Activated naive CD4-positive, alpha-beta T cell treated with anti-CD3 and anti-CD28 coated beads, Interleukin-2, amount 50 U/mL, for 72 hours (primary cell): ENCODE data around the gene KIAA1586. TPM values are rescaled to one million over a fixed set of nuclear protein-coding genes. Genes with fewer than 3 reads are reported as not detected.
"Not testable (repeated sequence)": the region's sequence is repeated elsewhere in the genome, so short reads cannot be mapped to it uniquely, and the experiment has no call there.

ENCODE experiments used
- ATAC-seq, 2 donors: fragments of 150-1000 bp; cut with Tn5 transposase; 2 replicates each; pipeline ENCODE4 v1.10.0; 2021; ENCODE audit warnings: mild to moderate bottlenecking in 2 of 2, moderate library complexity in 2 of 2
- DNase-seq, 2 donors: peaks; one replicate each; pipeline ENCODE4 v3.0.0; 2021 to 2022; ENCODE audit warnings: low spot score in 2 of 2
- H3K27ac Mint-ChIP-seq, 2 donors: one replicate each; pipeline ENCODE4 v1.8.0; 2022; ENCODE audit warnings: mild to moderate bottlenecking in 2 of 2, mixed read lengths in 2 of 2
- H3K36me3 Mint-ChIP-seq, 2 donors: one replicate each; pipeline ENCODE4 v1.8.0; 2022; ENCODE audit warnings: mixed read lengths in 2 of 2
- H3K9me3 Mint-ChIP-seq, 2 donors: one replicate each; pipeline ENCODE4 v1.8.0; 2022; ENCODE audit warnings: mixed read lengths in 2 of 2
- total RNA-seq, 2 donors: library from RNA; stranded (reverse); gene quantifications; one replicate each; pipeline ENCODE4 v1.2.3, GENCODE V29; 2022

The KIAA1586 gene
- total RNA-seq, 2 donors from 2014 or later: 8.5 to 21.3 TPM

DNA sequence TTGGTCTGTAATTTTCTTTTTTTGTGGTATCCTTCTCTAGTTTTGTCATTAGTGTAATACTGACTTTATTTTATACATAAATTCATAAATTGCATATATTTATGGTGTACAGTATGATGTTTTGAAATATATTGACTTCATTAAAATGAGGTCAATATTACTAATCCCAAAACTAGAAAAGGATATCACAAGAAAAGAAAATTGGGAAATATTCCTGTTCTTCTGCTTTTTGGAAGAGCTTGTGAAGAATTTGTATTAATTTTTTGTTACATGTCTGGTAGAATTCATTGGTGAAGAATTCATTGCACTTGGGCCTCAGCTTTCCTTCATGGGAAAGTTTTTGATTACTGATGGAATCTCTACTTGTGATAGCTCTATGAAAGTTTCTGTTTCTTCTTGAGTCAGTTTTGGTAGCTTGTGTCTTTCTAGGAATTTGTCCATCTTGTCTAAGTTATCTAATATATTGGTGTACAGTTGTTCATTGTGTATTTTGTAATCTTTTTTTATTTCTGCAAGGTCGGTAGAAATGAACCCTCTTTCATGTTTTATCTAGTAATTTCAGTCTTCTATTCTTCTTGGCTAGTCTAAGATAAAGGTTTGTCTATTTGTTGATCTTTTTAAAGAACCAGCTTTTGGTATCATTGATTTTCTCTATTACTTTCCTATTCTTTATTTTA is 32.2 kb downstream of the KIAA1586 start:
- no peak overlapping the region for H3K27ac Mint-ChIP-seq
- ATAC-seq: no peak
- peaks cover 4 to 12% of the 10 kb centered on the region in 2 donors for H3K36me3 Mint-ChIP-seq
- no peak for DNase-seq
- H3K9me3 Mint-ChIP-seq: peaks cover 0 to 5% of the 10 kb centered on the region in 2 donors

DNA sequence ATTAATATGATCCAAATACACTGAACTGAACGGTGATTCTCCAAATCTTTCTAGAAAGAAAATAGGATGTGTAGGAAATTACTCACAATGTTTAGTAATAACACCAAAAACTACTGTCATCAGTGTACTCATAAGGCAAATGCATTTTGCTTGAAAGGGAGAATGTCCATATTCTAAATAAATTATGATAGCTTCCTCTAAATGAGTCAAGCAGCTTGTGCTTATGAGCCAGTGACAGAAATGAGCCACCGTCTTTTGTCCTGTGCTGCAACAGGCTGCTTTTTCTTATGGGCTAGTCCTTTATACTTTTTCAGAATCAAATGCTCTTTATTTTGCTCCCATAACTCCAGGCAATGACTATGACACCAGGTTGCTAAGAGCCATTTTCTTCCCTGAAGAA is 39.0 kb downstream of the KIAA1586 start:
- no peaks in the 10 kb centered on the region for H3K9me3 Mint-ChIP-seq
- DNase-seq (no peak), ATAC-seq (no peak)
- peaks cover 3% of the 10 kb centered on the region in 2 donors for H3K36me3 Mint-ChIP-seq
- H3K27ac Mint-ChIP-seq: no peak overlapping the region

DNA sequence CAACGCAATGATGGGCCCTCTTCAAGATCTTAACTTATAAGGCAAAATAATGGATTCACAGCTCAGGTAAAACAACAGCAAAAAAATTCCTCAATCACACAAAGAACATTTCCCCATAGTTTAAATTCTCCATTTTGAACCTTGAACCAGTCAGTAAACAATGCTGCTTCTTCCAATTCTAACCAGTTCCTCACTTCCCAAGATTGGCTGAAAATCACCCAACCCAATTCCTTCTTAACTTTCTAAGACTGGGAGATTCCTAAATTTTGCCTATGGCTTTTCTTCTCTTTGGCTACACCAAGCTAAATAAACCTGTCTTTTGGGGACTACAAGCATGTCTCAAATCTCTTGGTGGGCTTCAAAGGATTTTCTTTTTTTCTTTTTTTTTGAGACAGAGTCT is 40.4 kb downstream of the KIAA1586 start:
- no peak for DNase-seq
- ATAC-seq: no peak

DNA sequence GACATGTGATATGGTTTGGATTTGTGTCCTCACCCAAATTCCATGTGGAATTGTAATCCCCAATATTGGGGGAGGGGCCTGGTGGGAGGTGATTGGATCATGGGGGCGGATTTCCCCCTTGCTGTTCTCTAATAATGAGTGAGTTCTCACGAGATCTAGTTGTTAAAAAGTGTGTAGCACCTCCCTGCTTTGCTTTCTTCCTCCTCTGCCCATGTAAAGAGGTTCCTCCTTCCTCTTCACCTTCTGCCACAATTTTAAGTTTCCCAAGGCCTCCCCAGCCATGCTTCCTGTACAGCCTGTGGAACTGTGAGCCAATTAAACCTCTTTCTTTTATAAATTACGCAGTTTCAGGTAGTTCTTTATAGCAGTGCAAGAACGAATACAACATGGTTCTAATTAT is 41.4 kb downstream of the KIAA1586 start:
- H3K27ac Mint-ChIP-seq: no peak overlapping the region
- no peaks in the 10 kb centered on the region for H3K9me3 Mint-ChIP-seq
- no peak for DNase-seq
- peaks cover 13 to 18% of the 10 kb centered on the region in 2 donors for H3K36me3 Mint-ChIP-seq
- ATAC-seq: no peak

More for the DNA sequence above, 40.4 kb downstream of the KIAA1586 start:
- Mint-ChIP-seq H3K9me3 (no peaks in the 10 kb centered on the region), H3K36me3 (peaks cover 8% of the 10 kb centered on the region in 2 donors), H3K27ac (no peak overlapping the region)

DNA sequence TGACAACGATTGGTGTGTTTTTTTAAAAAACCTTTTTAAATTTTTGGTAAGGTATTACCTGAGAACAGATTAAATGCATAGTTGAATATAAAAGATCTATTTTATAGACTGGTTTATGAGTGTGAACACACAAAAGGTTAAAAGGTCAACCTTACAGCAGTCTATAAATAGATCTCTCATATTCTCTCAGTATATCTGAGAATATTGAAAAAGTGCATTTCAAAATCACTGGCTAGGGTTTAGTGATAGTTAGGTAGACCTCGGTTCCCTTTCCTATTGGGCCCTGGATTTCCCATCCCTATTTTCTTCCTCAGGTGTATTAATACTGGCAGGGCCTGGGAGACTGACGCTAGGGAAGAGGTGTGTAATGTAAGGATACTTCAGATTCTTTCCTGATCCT is 42.8 kb downstream of the KIAA1586 start:
- H3K27ac Mint-ChIP-seq: peak overlapping the region; percentile 23 to 97
- H3K36me3 Mint-ChIP-seq: peaks cover 19 to 27% of the 10 kb centered on the region in 2 donors
- no peaks in the 10 kb centered on the region for H3K9me3 Mint-ChIP-seq
- ATAC-seq (no peak), DNase-seq (no peak)

DNA sequence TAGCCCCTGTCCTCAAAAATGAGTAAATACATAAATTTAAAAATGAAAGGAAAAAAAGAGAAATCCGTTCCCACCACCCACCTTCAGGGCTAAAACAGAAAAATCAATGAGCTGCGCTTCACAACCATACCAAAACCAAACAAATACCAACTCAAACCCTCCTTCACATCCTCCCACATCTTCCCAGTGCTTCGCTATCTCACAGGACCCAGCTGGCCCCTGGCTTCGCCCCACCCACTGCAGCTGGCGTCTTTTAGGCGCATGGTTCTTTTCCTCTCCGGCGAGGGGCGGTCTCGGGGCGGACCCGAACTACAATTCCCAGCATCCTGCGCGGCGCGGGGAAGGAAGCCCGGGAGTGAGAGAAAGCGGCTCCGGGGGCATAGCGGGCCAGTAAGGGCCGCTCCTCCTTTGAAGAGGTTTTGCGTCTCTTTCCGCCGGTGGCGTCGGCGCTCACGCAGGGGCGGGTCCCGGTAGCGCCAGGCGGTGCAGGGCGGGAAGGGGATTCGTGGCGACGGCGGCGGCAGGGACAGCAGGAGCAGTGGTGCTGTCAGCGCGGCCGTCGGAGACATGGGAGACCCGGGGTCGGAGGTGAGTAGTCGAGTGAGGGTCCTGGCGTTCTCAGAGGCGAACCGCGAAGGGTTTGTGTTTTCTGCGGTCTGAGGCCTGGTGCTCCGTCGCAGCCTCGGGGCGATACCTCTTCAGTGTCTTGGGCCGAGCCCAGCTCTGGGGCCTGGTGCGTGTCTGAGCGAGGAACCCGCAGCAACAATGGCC is 43.4 kb downstream of the KIAA1586 start, which contains the start of gene ZNF451:
ZNF451 (plus strand) TSS at position 502 of the 771 bp plus-strand sequence; CDS start at position 568, 66 bp downstream.
- peak; percentile 94 to 95 for ATAC-seq

DNA sequence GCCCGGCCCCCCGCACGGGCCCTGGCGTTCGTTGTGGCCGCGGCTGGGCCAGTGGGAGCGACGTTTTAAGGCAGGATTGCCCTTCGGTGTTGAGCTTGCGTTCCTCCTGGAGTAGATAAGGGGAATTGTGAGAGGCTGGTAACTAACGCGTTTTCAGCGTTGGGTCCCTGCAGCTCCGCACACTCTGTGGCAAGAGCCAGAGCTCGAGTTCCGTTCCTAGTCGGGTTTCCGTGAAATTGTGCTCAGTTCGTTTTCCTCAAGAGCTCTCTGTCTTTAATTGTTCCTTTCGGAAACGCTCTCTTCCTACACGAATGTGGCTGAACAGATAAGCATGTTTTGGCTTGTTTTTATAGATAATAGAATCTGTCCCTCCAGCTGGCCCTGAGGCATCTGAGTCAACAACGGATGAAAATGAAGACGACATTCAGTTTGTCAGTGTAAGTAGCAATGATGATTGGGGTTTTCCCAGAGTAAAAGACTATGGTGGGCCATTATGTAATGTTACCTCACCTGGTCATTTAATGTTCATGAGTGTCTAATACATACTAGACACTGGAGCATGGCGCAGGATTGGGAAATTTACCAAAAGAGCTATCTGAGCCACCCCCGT is 44.1 kb downstream of the KIAA1586 start:
- peak in 1 of 2 donors; percentile 4 for ATAC-seq
- not testable (repeated sequence) for DNase-seq, H3K9me3 Mint-ChIP-seq
- Mint-ChIP-seq H3K27ac (peak overlapping the region in 1 of 2 donors; percentile 97), H3K36me3 (peaks cover 19 to 27% of the 10 kb centered on the region in 2 donors)

More for the DNA sequence above, 43.4 kb downstream of the KIAA1586 start, which contains the start of gene ZNF451:
- Mint-ChIP-seq H3K36me3 (peaks cover 19 to 27% of the 10 kb centered on the region in 2 donors), H3K27ac (peak within 1 kb of the TSS; percentile 23 to 97), H3K9me3 (no peaks in the 10 kb centered on the region)
- peak; percentile 94 to 97 for DNase-seq

DNA sequence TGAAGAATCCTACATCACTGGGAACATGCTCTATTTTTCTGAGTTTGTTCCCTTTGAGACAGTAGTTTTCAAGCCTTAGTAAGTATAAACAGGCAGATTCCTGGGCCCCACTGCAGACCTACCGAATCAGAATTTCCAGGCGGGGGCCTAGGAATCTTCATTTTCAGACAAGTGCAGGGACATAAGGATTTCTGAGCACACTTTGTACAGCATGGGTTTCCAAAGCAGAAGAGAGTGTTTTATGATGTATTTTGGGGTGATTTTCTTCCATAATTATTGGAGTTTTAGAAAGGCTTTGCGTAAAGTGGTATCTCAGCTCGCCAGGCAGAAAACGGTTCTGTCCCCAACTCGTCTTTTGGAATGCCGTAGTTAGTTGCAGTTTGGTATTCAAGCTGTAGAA is 44.9 kb downstream of the KIAA1586 start:
- Mint-ChIP-seq H3K27ac (peak overlapping the region in 1 of 2 donors; percentile 33), H3K36me3 (peaks cover 19 to 27% of the 10 kb centered on the region in 2 donors)
- not testable (repeated sequence) for ATAC-seq, H3K9me3 Mint-ChIP-seq, DNase-seq

DNA sequence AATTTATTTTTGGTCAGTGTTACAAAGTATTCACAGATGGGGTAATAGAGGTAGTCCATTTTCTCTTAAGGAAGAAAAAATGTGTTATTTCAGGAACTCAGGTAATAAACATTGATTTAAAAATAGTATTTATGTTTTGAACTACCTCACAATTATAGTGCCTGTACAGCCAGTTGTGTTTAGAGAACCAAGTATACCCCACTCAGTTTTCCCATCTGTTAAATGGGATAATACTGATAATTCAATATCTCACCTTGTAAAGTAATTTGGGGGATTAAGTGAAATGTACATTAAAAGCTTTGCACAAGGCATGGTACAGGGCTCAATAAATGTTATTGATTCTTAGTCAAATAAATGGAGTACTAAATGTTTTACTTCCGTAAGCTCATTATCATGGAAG is 48.2 kb downstream of the KIAA1586 start:
- no peak overlapping the region for H3K27ac Mint-ChIP-seq
- ATAC-seq: no peak
- peaks cover 26 to 53% of the 10 kb centered on the region in 2 donors for H3K36me3 Mint-ChIP-seq
- DNase-seq: no peak
- no peaks in the 10 kb centered on the region for H3K9me3 Mint-ChIP-seq

DNA sequence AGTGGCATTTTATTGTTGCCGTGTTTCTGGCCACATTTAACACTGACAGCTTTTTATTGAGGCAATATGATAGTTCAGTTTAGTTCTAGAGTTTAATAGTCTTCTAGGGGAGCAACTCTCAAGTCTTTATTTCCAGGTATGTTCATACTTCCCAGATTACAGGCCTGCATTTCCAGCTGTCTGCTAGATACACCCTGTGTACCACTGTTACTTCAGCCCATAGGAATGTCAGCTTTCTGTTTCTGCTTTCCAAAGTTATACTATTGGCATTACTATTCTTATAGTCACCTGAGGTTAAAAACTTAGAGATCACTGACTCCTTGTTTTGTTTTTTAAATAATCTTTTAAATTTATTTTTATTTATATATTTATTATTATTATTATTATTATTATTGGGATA is 51.1 kb downstream of the KIAA1586 start:
- no peak overlapping the region for H3K27ac Mint-ChIP-seq
- no peaks in the 10 kb centered on the region for H3K9me3 Mint-ChIP-seq
- peaks cover 35 to 67% of the 10 kb centered on the region in 2 donors for H3K36me3 Mint-ChIP-seq
- ATAC-seq (no peak), DNase-seq (no peak)

DNA sequence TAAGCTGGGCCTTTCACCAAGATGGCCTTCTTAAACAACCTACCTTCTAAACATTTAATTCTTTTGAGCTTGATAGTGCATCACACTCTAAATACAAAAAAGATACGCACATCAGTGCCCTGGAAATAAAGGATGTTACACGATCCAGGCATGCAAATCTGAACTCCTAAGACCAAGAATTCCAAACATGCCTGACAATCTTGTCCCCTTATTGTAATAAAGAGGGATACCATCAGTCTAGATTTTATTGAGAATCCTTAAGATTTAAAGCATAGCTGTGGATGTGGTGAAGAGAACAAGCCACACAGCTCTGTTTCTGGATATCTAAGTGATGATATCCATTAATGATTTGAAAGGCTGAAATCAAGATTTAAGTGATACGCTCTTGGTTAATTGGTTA is 56.5 kb downstream of the KIAA1586 start:
- H3K27ac Mint-ChIP-seq: no peak overlapping the region
- peaks cover 35 to 60% of the 10 kb centered on the region in 2 donors for H3K36me3 Mint-ChIP-seq
- H3K9me3 Mint-ChIP-seq: no peaks in the 10 kb centered on the region
- ATAC-seq (no peak), DNase-seq (no peak)

DNA sequence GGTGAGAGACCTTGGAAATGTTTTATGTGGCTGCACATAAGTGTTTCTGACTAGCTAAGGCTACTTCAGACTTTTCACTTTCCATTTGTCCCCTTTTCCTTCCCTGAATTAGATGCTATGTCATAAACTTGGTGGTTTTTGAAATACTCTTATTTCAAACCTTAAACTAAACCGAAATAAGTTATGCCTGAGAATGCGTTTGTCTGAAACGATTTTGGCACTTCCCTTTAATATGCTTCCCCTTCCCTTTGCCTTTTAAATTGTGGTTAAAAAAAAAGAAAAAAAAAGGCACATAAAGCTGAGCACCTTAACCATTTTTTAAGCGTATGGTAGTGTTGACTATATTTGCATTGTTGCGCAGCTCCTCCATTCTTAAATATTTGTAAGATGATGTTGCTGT is 57.8 kb downstream of the KIAA1586 start:
- Mint-ChIP-seq H3K27ac (no peak overlapping the region), H3K36me3 (peaks cover 35 to 47% of the 10 kb centered on the region in 2 donors), H3K9me3 (no peaks in the 10 kb centered on the region)
- ATAC-seq: no peak
- DNase-seq: no peak

Other genes with a start within 250 kb of the KIAA1586 start
- gene BEND6, start 91.6 kb upstream of the KIAA1586 start, total RNA-seq: not detected
- gene ZNF451, start 43.5 kb downstream of the KIAA1586 start, total RNA-seq: 10 to 100 TPM; 50.8 to 64.7 TPM
- 1 to 10 TPM; 7.1 to 7.9 TPM for gene BAG2, start 125.6 kb downstream of the KIAA1586 start, total RNA-seq
- 1 to 10 TPM; 2.0 to 2.2 TPM for gene RAB23, start 175.6 kb downstream of the KIAA1586 start, total RNA-seq